ENCODE measurements around the gene SLC26A5.

DNA sequence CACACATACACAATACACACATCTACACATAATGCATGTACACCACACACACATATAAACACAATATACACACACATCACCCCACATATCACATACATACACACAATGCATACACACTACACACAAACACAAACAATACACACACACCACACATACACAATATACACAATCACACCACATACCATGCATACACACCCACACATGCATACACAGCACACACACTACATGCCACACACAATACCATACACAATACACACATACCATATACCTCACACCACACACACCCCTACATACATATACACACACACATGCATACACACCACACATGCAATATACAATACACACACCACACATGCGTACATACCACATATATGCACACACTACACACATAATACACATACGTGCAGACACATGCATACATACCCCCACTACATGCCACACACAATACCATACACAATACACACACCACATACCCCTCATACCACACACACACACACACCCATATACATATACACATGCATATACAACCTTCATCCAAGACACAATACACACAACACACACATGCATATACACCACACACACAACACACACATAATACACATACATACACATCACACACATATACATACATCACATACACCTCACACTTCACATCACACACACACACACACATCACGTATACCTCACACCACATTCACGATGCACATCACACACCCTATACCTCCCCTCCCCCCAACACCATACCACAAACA is 64.6 kb downstream of the SLC26A5 start:
- TF ChIP-seq, protein P1, sequence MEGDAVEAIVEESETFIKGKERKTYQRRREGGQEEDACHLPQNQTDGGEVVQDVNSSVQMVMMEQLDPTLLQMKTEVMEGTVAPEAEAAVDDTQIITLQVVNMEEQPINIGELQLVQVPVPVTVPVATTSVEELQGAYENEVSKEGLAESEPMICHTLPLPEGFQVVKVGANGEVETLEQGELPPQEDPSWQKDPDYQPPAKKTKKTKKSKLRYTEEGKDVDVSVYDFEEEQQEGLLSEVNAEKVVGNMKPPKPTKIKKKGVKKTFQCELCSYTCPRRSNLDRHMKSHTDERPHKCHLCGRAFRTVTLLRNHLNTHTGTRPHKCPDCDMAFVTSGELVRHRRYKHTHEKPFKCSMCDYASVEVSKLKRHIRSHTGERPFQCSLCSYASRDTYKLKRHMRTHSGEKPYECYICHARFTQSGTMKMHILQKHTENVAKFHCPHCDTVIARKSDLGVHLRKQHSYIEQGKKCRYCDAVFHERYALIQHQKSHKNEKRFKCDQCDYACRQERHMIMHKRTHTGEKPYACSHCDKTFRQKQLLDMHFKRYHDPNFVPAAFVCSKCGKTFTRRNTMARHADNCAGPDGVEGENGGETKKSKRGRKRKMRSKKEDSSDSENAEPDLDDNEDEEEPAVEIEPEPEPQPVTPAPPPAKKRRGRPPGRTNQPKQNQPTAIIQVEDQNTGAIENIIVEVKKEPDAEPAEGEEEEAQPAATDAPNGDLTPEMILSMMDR (IDR thresholded peaks at IDR 0.05) = no peak
- TF ChIP-seq POLR2AphosphoS5 (IDR thresholded peaks at IDR 0.05; ENCODE audit: low read depth, low read length) (no peak), SIN3A (IDR thresholded peaks at IDR 0.05; ENCODE audit: borderline replicate concordance, insufficient read depth, low read depth, low read length) (no peak)
- TF ChIP-seq, protein P2, sequence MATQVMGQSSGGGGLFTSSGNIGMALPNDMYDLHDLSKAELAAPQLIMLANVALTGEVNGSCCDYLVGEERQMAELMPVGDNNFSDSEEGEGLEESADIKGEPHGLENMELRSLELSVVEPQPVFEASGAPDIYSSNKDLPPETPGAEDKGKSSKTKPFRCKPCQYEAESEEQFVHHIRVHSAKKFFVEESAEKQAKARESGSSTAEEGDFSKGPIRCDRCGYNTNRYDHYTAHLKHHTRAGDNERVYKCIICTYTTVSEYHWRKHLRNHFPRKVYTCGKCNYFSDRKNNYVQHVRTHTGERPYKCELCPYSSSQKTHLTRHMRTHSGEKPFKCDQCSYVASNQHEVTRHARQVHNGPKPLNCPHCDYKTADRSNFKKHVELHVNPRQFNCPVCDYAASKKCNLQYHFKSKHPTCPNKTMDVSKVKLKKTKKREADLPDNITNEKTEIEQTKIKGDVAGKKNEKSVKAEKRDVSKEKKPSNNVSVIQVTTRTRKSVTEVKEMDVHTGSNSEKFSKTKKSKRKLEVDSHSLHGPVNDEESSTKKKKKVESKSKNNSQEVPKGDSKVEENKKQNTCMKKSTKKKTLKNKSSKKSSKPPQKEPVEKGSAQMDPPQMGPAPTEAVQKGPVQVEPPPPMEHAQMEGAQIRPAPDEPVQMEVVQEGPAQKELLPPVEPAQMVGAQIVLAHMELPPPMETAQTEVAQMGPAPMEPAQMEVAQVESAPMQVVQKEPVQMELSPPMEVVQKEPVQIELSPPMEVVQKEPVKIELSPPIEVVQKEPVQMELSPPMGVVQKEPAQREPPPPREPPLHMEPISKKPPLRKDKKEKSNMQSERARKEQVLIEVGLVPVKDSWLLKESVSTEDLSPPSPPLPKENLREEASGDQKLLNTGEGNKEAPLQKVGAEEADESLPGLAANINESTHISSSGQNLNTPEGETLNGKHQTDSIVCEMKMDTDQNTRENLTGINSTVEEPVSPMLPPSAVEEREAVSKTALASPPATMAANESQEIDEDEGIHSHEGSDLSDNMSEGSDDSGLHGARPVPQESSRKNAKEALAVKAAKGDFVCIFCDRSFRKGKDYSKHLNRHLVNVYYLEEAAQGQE (IDR thresholded peaks at IDR 0.05; ENCODE audit: insufficient read depth in 1 of 2, low read depth in 2 of 2, low read length in 1 of 2) = no peak
